Measurements from ENCODE around the gene DTX1.
"Not testable (repeated sequence)": the region's sequence is repeated elsewhere in the genome, so short reads cannot be mapped to it uniquely, and the experiment has no call there.

The DTX1 gene

GRCh38 chr12:113116875-113117274 is 60.3 kb downstream of the DTX1 start:
- DNase-seq = no peak

DNA sequence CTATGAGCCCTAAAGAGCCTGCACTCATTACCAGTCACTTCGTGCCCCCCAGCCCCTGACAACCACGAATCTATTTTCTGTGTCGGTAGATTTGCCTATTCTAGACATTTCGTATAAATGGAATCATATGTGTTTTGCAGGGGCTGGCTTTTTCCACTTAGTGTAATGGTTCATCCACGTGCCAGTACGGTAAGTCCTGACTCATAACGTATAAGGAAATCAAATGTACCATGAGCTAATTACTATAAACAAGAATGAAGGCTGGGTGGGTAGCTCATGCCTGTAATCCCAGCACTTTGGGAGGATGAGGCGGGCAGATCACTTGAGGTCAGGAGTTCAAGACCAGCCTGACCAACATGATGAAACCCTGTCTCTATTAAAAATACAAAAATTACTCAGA is 61.2 kb downstream of the DTX1 start:
- not testable (repeated sequence) for DNase-seq

DNA sequence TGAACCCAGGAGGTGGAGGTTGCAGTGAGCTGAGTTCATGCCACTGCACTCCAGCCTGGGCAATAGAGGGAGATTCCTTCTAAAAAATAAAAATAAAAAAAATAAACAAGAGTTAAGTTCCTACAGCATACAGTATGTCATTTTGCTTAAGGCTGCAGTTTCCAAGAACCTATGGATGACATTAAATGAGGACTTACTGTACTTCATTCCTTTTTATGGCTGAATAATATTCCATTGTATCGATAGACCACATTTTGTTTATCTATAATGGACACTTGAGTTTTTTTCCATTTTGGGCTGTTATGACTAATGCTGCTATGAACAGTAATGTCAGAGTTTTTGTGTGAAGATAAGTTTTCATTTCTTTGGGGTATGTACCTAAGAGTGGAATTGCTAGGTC is 61.6 kb downstream of the DTX1 start:
- DNase-seq = no peak

DNA sequence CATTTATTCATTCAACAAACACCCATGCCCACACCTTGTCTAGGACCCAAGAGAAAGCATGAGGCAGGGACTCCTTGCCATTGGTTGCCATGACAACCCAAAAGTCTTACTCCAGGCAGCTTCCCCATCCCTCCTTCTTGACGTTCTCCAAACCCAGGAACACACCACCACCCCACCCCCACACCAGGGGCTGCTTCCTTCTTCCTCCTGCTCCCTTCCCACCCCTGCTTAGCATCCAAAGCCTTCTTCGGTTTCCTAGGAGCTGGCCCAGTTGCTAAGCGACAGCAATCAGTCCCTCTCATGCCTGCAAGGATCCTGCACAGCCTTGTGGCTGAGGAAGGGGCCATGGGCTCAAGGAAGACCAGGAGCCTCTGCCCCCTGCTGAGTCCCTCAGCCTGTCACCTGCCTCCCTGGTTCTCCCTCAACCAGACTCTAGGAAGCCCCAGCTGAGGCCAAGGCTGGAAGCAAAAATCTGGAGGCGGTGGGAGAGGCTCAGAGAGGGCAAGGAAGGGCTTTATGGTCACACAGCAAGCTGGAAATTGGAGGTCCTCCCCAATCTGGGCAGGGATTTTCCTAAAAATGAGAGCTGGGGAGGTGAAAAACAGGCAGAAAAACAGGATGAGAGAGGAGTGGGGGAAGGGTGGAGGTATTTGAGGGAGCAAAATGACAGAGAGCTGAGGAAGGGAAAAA is 63.6 kb downstream of the DTX1 start:
- DNase-seq = peak in 1 of 2 experiments; percentile 17

DNA sequence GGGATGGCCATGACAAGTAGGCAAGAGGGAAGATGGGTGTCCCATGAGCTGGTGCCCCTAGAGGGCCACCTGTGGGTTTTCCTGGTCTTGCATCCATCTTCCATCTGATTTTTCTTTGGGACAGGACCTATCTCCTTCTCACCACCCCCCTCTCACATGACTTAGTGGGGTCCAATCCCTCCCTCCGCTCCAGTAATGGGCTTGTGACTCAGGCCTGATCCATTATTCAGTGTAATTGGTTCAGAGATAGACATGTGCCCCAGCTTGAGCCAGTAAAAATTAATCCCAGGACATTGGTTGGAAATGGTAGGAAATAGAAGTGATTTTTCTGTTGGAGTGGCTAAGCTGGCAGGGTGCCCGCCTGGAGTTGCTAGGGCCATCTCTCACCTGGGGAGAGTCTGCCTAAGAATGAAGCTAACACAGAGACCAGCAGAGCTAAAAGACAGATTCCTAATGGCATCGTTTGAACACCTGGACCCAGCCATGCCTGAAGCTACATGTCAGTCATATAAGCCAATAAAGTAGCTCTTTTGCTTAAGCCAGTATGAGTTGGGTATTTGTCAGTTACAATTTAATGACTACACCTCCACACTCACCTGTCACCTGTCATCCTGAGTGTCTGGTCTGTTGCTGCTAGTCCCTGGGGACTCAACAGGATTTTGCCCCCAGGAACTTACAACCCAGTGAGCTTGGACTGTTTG is 64.3 kb downstream of the DTX1 start:
- no peak for DNase-seq

DNA sequence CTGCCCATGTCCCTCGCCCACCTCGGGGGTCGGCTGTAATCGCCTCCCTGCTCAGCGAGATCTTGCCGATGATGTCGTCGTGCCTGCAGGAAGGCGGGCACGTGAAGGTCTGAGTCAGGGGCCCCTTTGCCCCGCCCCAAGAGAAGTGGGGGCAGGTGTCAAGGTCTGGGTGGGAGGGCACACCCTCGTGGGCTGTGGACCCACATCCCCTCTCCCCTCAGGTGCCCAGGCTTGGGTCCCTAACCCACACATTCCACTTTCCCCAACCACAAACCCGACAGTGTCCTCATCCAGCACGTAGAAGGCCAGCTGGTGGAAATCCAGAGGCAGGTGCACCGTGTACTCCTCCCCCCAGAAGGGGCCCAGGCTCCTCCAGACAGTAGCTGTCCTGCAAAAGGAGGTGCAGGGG is 71.3 kb downstream of the DTX1 start:
- no peak for DNase-seq

- DNase-seq = no peak
Observed at GRCh38 chr12:113128802-113129663, 72.5 kb downstream of the DTX1 start.

- DNase-seq = no peak
Observed at GRCh38 chr12:113129664-113130456, 73.3 kb downstream of the DTX1 start.

DNA sequence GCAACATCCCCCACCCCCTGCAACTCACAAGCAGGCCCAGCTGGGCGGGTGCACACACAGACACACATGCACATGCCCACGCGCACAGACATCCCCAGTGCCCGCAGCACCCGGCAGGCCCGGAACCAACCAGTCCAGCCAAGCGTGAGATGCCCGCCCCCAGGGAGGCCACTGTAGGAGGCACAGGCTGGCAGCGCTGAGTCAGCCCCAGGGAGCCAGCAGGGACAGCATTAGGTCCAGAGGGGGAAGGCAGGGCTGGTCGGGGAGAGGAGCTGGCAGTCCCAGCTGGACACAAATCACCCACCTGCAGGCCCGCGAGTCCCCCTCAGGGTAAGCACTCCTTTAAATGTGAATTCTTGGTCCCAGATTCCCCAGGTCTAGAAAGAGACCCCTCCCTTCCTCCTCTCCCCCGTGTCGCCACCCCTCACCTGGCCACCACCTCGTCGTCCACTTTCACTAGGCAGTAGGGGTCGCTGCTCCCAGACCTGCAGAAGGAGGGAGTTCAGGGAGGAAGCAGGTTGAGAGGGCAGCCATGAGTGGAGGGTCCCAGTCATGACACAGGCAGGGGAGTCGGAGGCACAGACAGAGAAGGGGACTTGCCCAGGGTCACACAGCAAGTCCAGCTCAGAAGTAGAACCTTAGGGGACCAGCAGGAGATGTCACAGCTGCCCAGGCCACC is 74.1 kb downstream of the DTX1 start:
- DNase-seq = no peak

DNA sequence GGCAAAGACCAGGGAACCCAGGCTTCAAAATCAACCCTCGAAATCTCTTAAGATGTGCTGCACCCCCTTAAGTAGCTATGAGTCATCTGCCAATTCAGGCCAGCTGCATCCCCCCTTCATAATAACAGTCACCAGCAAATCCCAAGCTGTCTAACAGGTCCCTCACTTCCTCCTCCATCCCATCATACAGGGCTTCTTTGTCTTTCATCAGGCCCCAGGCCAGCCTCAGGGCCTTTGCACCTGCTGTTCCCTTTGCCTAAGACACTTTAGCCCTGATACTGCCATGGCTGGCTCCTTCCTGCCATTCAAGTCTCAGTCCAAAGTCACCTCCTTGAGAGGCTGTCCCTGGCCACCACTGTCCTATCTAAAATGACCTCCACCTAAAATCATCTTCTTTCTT is 75.0 kb downstream of the DTX1 start:
- DNase-seq = no peak

GRCh38 chr12:113133036-113133435 is 76.5 kb downstream of the DTX1 start:
- DNase-seq = no peak

GRCh38 chr12:113133666-113134065 is 77.1 kb downstream of the DTX1 start:
- DNase-seq = no peak

DNA sequence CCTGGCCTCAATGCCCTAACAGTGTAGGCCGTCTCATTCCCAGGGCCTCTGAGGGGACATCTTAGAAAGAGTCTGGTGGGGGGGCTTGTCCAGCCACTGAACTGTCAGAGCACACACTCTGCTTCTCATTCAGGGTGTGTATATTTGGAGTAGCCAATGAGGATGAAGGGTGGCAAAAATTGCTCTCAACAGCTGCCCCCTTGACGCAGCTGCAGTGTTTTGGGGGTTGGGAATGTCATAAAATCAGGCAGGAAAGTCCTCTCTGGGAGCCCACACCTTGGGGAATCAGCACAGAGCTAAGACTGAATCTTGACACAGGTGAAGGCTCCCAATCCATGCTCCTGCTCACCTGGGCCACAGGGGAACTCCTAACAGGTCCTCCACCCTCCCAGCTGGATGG is 77.5 kb downstream of the DTX1 start:
- DNase-seq = no peak

GRCh38 chr12:113134521-113134951 is 78.0 kb downstream of the DTX1 start:
- DNase-seq = no peak

DNA sequence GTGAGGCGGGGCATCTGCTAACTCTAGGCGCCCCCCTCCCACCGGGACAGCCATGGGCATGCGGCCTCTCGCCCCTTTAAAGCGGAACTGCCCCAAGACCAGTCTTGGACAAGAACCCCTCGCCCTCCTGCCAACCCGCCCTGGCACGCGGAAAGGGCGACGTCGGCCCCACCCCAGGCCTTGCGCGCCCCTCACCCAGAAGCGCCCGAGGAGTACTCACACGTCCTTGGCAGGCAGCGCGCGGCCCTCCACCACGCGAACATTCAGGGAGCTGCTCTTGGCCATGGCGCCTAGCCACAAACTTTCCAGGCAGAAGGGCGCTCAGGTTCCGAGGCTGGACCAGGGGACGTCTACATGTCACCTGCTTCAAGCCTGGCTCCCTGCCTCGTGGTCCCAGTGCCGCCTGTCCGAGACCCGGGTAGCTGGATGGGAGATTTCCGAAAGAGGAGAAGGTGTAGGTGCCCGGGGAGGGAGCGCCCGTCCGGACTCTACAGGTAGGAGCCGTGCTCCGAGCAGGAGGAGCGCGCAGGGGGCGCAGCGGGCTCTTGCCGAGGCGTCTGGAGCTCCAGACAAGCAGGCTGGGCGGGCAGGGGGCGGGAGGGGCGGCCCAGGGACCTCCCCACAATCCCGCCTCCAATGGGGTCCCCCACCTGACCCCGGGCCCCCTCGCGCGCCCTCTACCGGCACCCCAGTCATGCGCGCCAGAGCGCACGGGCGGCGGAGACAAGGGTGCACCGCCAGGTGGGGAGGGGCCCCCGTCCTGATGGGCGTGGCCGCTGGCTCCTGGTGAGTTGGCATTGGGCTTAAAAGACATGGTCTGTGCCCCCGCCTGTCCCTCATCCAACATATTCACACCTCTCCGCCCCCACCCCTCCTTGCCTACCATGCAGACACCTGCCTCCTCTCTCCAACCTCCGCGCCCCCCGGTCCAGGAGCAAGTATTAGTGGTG is 78.9 kb downstream of the DTX1 start, which contains the start of gene RASAL1:
Gene RASAL1 (minus strand): TSS at position 584 of the 950 bp plus-strand sequence. CDS start 299 bp downstream, at position 285.
- DNase-seq = peak in 1 of 2 experiments; percentile 49

- no peak for DNase-seq
Observed at GRCh38 chr12:113136128-113136989, 79.8 kb downstream of the DTX1 start.

DNA sequence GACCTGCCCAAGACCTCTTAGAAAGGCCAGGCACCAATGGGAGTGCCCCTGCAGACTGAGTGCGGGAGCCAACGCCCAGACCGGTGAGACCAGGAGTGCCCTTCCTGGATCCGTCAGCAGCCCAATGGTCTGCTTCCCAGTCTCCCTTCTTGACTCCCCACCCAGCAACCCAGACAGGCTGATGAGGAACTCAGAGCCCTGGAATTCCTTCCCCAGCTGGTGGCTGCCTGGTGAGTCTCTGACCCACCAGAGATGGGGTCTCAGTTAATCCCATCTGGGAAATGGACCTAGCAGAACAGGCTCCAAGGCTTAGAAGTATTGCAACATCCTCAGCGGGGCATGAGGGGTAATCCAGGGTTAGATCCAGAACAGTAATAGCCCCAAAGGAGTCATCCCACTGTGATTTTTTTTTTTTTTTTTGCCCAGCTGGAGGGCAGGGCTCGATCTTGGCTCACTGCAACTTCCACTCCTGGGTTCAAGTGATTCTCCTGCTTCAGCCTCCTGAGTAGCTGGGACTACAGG is 80.5 kb downstream of the DTX1 start:
- no peak for DNase-seq

DNA sequence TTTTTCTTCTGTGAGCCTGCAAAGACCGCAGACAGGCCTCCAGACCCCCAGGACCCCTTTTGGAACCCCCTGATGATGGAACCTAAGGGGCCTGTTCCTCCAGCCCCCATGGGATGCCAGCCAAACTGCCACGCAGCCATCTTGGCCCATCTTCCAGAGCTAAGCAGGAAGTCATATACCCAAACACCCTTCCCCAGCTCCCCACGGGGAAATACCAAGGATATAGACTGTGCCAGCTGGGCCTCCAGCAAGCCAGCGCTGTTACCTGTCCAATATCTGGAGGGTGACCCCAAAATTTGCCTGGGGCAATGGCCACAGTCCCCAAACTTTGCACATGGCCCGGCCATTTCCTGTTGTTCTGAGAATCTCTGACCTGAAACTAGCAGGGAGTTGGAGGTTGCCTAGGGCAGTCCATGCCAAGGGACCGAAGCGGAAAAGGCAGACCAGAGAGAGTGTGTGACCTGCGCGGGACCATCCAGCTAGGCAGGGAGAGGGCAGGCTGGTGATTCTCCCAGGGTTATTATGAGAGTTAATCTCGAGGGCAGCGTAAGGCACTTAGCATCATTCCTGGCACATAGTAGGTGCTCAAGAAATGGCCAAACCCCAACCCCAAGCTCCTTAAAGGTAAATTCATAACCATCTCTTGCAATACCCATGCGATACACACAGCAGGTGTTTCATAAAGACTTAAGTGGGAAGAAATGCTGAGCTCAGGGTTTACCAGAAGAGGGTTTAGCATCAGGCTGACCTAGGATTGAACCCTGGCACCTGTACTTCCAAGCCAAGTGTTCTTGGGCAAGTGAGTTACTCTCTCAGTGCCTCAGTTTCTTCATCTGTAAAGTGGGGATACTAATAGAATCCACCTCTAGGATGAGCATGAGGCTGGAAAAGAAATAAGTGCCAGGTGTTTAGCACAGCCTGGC is 81.6 kb downstream of the DTX1 start:
- no peak for DNase-seq

Data from NCI-H524 (cell line).